ENCODE results near the gene GJB2. TPM values are rescaled to one million over a fixed set of nuclear protein-coding genes. Genes with fewer than 3 reads are reported as not detected.

The GJB2 gene
- total RNA-seq, 2 donors from 2014 or later, result 0.20 TPM; not detected in 1

DNA sequence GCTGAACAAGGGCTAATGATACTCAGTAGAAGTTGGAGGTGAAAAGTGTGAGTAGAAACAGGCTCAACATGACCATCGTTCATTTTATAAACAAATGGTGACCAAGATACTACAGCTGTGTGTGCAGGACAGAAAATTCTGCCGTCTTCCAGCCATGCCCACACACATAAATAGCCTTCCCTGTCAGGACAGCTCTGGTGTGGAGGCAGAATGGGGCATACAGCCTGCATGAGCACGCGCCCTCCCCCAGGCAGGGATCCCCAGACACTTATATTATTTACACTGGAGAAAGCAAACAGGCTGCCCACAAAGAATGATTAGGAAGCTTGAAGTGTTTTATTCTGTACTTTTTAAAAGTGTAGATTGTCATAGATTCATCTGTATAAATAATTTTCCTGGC is 52.3 kb downstream of the GJB2 start:
- peaks cover 0 to 17% of the 10 kb centered on the region in 2 donors for H3K4me1 ChIP-seq
- no peak overlapping the region for H3K4me3 ChIP-seq
- no peaks in the 10 kb centered on the region for H3K9me3 ChIP-seq
- peak; percentile 40 for DNase-seq (ENCODE audit: low spot score)
- no peaks in the 10 kb centered on the region for H3K27me3 ChIP-seq
- no peaks in the 10 kb centered on the region for H3K36me3 ChIP-seq
- H3K27ac ChIP-seq, result peak overlapping the region; percentile 60 to 69
- TF ChIP-seq, protein P1, sequence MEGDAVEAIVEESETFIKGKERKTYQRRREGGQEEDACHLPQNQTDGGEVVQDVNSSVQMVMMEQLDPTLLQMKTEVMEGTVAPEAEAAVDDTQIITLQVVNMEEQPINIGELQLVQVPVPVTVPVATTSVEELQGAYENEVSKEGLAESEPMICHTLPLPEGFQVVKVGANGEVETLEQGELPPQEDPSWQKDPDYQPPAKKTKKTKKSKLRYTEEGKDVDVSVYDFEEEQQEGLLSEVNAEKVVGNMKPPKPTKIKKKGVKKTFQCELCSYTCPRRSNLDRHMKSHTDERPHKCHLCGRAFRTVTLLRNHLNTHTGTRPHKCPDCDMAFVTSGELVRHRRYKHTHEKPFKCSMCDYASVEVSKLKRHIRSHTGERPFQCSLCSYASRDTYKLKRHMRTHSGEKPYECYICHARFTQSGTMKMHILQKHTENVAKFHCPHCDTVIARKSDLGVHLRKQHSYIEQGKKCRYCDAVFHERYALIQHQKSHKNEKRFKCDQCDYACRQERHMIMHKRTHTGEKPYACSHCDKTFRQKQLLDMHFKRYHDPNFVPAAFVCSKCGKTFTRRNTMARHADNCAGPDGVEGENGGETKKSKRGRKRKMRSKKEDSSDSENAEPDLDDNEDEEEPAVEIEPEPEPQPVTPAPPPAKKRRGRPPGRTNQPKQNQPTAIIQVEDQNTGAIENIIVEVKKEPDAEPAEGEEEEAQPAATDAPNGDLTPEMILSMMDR (IDR thresholded peaks at IDR 0.05), result no peak

DNA sequence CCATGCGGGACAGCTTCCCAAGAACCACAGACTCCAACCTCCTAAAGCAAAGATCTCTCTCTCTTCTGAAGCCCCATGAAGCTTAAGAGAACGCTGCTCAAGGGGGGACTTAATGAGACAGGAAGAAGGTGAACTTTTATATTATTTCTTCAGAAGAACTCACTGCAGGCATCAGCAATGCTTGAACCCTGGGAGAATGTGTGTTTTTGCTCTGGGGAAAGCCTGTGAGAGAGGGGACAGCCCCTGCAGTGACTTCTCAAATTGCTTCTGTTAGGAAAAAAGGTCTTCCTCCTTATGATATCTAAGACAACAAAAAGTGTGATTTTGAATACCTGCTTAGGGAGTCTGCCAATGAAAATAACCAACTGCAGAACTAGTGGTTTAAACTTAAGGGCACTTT is 54.9 kb downstream of the GJB2 start:
- TF ChIP-seq, protein P1 (IDR thresholded peaks at IDR 0.05), result no peak
- Histone ChIP-seq H3K27ac (peak overlapping the region in 1 of 2 donors; percentile 60), H3K36me3 (no peaks in the 10 kb centered on the region), H3K4me1 (peaks cover 0 to 17% of the 10 kb centered on the region in 2 donors), H3K27me3 (no peaks in the 10 kb centered on the region), H3K9me3 (no peaks in the 10 kb centered on the region), H3K4me3 (no peak overlapping the region)
- peak; percentile 9 for DNase-seq (ENCODE audit: low spot score)

Other genes with a start within 250 kb of the GJB2 start
- gene ZMYM2, start 234.2 kb downstream of the GJB2 start, total RNA-seq, result 10 to 100 TPM; 35.7 to 48.1 TPM
- 1 to 10 TPM; 3.2 to 8.5 TPM for gene GJA3, start 31.9 kb downstream of the GJB2 start, total RNA-seq
- gene GJB6, start 39.4 kb upstream of the GJB2 start, total RNA-seq, result not detected